GM18526 (cell line): ENCODE data around the gene APAF1.

Experiments used
- POLR2A ChIP-seq: IDR thresholded peaks from 3 replicates; pipeline ENCODE4 v1.6.1; 2011; ENCODE audit not compliant: insufficient read length; ENCODE audit errors: extremely low read depth

Gene APAF1

DNA sequence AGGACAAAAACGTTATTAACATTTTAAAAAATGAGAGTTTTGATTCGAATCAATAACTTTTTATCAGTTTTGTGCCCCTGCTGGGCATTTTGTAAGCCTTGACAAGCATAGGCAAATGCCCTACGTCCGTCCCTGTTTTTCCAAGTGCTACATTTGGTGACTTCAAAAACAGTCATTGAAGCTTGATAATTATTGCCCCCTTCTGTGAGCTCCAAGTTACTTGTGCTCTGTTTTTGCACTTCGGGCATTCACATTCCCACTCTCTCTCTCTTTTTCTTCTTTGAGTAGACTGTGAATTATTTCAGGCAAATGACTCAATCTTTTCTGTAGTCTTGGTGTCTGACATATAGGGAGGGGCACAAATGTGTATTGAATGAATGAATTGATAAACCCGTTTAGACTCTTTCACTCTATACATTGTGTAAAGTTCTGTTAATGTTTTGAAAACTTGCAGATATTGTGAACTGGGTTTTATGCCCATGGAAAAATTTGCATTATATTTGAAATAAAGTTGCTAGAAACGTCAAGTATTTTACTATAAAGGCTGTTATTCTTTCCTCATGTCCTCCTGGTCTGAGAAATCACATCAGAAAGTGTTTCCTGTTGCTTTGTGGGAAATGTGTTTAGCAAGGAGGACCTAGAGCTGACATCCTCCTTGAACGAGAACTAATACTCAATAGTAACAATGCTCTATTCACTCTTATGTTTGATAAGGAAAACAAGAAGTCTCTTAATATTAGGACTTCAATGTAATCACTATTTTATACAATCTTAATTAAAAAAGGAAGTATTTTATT, 1.4 kb downstream of the APAF1 start:
- TF ChIP-seq POLR2A, result no peak

DNA sequence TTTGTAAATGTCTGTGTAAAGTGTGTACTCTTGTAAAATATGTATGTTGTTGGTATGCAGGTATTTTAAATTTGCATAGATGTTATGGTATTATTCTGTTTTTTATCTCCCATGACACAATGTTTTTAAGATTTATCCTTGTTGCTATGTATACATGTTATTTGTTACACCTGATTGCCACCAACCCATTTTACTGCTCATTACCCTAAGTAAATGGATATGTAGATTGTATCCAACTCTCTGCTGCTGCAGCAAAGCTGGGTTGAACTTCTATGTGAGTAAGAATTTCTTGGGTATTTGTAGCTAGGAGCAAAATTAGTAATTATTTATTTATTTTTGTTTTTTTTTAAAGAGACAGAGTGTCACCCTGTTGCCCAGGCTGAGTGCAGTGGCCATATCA, 6.2 kb downstream of the APAF1 start:
- no peak for TF ChIP-seq POLR2A

DNA sequence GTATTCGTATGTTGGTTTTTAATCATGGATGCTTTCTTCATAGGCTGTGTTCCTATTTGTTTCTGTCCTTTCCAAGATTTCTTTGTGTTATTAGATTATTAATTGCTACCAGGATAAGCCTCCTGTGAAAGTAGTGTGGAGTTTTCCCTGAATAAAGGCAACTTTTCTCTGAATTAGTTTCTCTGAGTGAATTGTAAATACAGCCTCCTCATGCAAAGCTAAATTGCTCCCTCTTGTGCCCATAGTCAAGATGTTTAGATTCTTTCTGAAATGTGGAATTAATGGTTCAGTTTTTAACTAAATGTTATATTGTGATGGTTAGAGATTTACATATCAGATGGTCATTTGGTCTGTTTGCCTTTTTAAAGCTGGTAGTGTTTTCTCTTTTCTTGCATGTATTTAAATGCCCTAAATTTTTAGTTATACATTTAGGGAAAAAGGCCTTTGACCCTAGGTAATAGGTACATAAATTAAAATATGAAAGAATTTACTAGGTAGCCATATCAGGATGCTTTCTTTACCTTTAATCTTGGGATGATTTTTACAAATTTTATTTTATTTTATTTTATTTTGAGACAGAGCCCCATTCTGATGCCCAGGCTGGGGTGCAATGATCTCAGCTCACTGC, 8.9 kb downstream of the APAF1 start:
- no peak for TF ChIP-seq POLR2A

DNA sequence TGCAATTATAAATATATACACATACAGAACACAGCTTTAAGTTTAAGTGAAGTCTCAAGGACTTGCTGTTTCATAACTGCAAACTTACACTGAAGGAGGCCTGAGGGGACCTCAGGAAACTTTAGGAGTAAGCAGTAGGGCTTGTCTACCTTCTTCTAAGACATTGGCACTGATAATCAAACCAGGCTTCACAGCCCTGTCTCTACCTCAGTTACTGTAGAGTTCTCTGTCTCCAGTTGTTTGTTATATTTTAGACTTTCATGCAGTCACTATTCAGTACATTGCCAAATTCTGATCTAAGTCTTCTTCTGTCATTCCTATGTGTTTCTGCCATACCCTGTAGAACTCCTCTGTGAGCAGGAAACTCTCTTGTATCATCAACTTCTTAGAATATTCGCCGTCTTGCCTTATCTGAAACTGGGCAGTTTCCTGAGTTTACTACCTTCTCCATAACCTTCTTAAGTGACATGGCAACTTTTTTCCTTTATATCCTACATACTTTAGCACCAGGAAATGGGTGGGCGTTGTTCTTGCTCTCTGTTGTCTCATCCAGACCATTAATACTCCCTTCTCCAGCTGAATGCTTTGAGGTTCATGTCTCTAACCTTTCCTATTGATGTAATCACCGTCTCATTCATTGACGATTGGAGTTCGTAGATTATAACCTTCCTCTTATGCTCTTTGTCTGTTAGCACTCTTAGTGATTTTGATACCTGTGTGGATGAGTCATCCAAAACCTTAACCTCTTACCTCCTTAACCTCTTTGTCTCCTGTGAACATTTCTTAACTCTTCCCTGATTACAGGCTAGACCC, 11.4 kb downstream of the APAF1 start:
- TF ChIP-seq POLR2A, result no peak

DNA sequence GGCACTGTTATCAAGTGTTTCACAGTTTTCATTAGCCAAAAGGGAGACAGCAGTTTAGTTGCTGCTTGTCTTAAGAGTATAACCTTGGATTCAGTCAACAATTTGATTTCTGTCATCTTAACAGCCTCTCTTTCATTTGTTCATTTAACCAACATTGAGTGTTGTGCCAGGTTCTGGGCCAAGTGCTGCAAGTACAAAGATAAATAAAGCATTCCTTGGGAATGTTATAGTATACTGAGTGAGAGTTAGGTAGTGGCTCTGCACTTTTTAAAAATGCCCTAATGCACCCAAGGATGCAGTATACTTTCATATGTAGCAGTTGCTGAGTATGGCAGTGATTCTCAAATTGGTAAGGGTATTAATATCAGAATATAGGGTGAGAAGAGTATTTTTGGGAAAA, 15.4 kb downstream of the APAF1 start:
- no peak for TF ChIP-seq POLR2A

DNA sequence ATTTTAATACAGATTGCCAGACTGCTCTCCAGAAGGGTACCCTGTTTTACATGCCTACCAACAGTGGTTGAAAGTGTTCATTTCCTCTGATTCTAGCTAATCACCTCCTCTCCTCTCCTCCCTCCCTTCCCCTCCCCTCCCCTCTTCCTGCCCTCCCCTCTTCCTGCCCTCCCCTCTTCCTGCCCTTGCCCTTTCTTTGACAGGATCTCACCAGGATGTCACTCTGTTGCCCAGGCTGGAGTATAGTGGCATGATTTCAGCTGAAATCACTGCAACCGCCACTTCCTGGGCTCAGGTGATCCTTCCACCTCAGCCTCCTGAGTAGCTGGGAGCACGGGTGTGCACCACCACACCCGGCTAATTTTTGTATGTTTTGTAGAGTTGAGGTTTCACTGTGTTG, 24.7 kb downstream of the APAF1 start:
- TF ChIP-seq POLR2A, result no peak

DNA sequence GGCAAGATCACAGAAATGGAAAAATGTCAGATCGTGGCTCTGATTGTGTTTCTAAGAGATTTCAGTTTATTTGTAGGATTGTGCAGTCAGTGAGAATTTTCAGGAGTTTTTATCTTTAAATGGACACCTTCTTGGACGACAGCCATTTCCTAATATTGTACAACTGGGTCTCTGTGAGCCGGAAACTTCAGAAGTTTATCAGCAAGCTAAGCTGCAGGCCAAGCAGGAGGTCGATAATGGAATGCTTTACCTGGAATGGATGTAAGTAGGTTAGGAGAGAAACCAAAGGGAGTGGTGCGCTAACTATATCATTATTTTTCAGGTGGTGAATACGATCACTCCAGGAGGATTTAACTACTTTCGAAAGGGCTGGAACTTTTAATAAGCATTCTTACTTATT, 26.4 kb downstream of the APAF1 start:
- no peak for TF ChIP-seq POLR2A

DNA sequence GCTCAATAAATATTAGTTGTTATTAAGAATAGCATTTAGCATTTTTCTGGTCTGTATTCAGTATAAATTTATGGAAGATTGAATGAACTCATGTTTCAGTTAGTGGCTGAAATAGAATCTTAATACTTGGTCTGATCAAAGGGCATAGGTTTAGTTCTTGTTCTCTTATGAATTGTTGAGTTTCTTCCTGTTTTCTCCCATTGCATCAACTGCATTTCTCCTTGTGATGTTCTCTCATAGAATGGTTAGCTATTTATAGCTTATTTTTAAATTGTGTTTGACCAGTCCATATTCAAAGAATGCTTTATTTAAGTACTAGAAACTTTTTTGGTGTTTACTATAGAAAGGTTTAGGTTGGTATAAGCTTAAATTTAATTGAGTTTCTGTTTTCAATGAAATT, 29.8 kb downstream of the APAF1 start:
- TF ChIP-seq POLR2A, result no peak

DNA sequence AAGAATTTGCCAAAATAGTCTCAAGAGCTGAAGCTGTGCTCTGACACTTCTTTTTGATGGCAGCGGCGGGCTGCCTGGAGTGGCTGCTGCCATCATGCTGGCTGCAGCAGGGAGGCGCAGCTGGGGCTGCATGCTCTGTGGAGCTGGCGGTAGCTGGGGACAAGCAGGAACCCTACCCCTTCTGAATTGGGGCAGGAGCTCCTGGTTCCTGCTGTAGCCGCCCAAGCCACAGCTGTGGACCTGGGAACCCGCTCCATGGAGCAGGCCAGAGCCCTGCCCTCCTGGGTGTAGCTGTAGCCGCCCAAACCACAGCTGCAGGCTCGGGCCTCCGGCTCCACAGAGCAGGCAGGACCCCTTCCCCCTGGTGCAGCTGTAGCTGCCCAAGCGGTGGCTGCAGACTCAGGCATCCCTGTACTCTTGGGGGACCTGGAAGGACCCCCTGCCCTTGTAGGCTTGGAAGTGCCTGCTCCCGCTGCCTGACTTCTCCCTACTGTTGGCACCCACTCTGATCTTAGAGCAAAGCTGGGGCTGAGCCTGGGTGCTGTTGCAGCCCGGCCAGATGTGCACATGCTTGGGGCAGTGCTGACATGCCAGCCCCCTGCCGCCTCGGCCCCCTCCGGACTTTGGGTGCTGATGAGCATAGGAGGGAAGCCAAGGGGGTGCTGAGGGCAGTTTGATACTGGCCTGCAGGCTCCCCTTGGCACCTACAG, 33.3 kb downstream of the APAF1 start:
- TF ChIP-seq POLR2A, result no peak

DNA sequence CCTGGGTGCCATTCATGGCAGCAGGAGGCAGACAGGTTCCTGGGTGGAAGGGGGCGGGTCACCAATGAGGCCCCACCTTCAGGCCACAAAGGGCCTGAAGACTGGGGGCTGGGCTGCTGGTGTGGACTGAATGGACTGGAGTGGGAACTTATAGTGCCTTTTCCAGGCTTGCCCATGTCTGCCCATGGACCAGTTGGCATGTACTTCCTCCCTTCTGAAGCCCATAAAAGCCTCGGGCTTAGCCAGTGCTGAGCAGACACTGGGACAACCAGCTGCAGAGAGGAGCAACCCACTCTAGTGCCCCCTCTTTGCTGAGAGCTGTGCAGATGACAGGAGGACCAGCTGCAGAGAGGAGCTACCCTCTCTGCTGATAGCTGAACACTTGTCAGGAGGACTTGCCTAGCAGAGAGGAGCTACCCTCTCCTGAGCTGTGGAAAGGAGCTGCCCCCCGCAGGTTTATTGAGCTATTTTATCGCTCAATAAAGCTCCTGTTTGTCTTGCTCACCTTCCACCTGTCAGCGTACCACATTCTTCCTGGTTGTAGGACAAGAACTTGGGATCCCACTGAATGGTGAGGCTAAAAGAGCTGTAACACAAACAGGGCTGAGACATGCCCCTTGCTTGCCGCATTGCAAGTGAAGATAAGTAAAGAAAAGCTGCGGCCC, 34.0 kb downstream of the APAF1 start:
- TF ChIP-seq POLR2A, result no peak

DNA sequence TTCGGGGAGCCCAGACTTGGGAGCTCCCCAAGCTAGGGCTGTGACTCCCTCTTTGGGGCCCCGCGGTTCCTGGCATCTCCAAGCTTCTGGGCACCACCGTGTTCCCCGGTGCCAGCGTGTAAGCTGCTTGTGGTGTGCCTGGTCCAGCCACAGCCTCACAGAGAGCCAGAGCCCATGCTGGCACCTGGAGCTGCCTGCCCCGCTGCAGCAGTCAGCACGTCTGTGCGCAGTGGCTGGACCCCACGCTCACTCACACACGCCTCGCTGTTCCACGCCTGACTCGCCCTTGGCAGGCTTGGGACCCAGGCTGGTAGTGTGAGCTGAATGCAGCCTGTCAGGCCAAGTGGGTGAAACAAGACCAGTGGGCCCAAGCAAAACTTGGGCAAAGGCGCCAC, 34.5 kb downstream of the APAF1 start:
- TF ChIP-seq POLR2A, result no peak

DNA sequence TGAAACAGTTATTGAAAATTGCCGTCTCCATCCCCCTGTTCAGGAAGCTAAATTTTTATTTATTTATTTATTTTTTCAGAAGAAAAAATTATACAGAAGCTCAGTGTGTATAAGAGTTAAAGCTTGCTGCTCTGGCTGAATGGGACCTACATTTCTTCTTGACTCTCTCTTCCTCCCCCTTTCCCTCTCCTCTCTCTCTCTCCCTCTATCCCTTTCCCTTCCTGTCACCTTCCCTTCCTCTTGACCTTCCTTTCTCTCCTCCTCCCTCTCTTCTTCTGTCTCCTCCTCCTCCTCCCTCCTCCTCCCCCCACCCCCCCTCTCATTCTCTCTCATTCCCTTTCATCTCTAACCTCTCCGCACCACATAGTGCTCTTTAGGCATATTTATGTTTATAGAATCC, 39.1 kb downstream of the APAF1 start:
- TF ChIP-seq POLR2A, result no peak

DNA sequence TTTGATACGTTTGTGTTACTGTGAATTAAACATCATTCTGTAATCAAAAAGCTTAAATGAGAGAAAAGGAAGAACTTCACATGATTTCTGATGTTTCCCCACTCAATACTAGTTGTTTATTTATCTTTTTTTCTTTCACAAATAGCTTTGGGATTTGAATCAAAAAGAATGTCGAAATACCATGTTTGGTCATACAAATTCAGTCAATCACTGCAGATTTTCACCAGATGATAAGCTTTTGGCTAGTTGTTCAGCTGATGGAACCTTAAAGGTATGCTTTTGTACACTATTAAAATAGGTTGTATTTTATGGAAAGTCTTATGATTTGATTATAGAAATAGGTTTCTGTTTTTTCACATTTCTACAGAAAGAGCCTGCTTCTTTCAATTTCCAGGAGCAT, 41.5 kb downstream of the APAF1 start:
- no peak for TF ChIP-seq POLR2A

DNA sequence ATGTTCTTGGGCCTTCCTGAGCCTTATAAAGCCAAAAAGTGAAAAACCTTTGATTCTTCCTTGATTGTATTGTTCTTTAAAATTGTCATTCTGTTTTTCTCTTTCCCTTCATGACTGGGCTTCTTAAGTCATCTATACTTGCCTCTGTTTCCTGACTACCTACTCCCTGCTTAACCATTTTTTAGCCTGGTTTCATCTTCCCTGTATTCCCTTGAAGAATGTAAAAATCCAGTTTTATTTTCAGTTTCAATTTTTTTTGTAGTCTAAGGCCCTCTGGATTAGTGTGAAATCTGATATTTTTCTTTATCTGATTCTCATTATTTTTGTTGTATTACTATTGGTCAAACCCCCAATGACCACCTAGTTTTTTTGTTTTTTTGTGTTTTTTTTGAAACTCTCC, 46.3 kb downstream of the APAF1 start:
- TF ChIP-seq POLR2A, result no peak

DNA sequence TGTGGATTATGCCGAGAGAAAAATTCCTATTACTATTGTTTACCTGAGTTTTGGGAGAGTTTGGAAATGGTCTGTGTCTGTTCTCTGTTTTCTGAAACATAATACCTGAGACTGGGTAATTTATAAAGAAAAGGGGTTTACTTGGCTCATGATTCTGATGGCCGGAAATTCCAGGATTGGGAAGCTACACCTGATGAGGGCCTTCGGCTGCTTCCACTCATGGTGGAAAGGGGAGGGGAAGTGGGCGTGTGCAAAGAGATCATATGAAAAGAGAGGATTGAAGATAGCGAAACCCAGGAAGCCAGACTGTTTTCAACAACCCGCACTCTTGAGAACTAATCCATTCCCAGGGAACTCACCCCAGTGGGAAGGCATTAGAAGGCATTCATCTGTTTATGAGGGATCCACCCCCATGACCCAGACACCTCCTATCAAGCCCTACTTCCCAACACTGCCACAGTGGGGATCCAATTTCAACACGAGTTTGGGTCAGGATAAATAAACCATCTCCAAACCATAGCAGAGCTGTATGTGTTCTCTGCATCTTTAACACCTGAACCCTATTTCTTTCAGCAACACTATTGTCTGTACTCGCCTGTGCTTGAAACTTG, 51.1 kb downstream of the APAF1 start:
- no peak for TF ChIP-seq POLR2A

DNA sequence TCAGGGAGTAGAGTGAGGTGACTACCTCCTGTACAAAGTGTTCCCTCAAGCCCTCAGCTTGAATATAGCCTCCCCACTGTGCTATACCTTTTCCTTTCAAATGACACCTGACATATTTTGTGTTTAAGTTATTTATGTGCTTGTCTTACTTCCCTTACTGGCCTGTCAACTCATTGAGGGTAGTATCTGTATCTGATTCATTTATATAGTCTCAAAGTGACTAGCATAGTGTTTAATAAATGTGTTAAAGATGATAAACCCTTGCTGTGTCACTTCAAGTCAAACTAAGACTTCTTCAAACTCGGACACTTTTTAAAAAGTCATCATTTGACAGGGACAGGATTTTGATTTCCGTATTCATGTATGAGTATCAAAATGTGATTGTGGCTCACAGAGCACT, 52.1 kb downstream of the APAF1 start:
- no peak for TF ChIP-seq POLR2A
